HG03039 (cell line): ENCODE results near the gene CTNNA2.

Source experiments
- ATAC-seq: cut with Tn5 transposase; IDR thresholded peaks from one replicate; pipeline ENCODE4 v1.9.1; 2021; ENCODE audit warnings: mild to moderate bottlenecking, moderate library complexity; ENCODE audit not compliant: unreplicated experiment

The CTNNA2 gene

GRCh38 chr2:80354858-80355257, 842.0 kb downstream of the CTNNA2 start:
- ATAC-seq: no peak

GRCh38 chr2:80361904-80362303, 849.1 kb downstream of the CTNNA2 start:
- no peak for ATAC-seq

- ATAC-seq: no peak
Measured at GRCh38 chr2:80363330-80363729, 850.5 kb downstream of the CTNNA2 start.

- no peak for ATAC-seq
Measured at GRCh38 chr2:80363791-80364349, 851.0 kb downstream of the CTNNA2 start.

- ATAC-seq: no peak
Measured at GRCh38 chr2:80364524-80365212, 851.8 kb downstream of the CTNNA2 start.

- ATAC-seq: no peak
Measured at GRCh38 chr2:80365762-80366161, 852.9 kb downstream of the CTNNA2 start.

GRCh38 chr2:80370375-80371009, 857.6 kb downstream of the CTNNA2 start:
- no peak for ATAC-seq

GRCh38 chr2:80374105-80374504, 861.3 kb downstream of the CTNNA2 start:
- no peak for ATAC-seq

- no peak for ATAC-seq
Measured at GRCh38 chr2:80377071-80377470, 864.2 kb downstream of the CTNNA2 start.

GRCh38 chr2:80380736-80381135, 867.9 kb downstream of the CTNNA2 start:
- ATAC-seq: no peak

GRCh38 chr2:80381666-80382065, 868.8 kb downstream of the CTNNA2 start:
- no peak for ATAC-seq

- no peak for ATAC-seq
Measured at GRCh38 chr2:80392441-80392840, 879.6 kb downstream of the CTNNA2 start.

- ATAC-seq: no peak
Measured at GRCh38 chr2:80393991-80394390, 881.1 kb downstream of the CTNNA2 start.

- no peak for ATAC-seq
Measured at GRCh38 chr2:80395251-80395650, 882.4 kb downstream of the CTNNA2 start.

GRCh38 chr2:80396276-80396675, 883.4 kb downstream of the CTNNA2 start:
- ATAC-seq: no peak

GRCh38 chr2:80403081-80403480, 890.2 kb downstream of the CTNNA2 start:
- ATAC-seq: no peak

GRCh38 chr2:80407377-80407776, 894.5 kb downstream of the CTNNA2 start:
- no peak for ATAC-seq

GRCh38 chr2:80410346-80410745, 897.5 kb downstream of the CTNNA2 start:
- no peak for ATAC-seq

GRCh38 chr2:80413136-80413535, 900.3 kb downstream of the CTNNA2 start:
- ATAC-seq: no peak

- ATAC-seq: no peak
Measured at GRCh38 chr2:80417737-80418136, 904.9 kb downstream of the CTNNA2 start.

GRCh38 chr2:80420530-80421208, 907.8 kb downstream of the CTNNA2 start:
- no peak for ATAC-seq

GRCh38 chr2:80429251-80429650, 916.4 kb downstream of the CTNNA2 start:
- no peak for ATAC-seq
